ENCODE results near the gene MS4A12.

GRCh38 chr11:60528465-60528864 is 35.9 kb downstream of the MS4A12 start:
- TF ChIP-seq, protein P1, sequence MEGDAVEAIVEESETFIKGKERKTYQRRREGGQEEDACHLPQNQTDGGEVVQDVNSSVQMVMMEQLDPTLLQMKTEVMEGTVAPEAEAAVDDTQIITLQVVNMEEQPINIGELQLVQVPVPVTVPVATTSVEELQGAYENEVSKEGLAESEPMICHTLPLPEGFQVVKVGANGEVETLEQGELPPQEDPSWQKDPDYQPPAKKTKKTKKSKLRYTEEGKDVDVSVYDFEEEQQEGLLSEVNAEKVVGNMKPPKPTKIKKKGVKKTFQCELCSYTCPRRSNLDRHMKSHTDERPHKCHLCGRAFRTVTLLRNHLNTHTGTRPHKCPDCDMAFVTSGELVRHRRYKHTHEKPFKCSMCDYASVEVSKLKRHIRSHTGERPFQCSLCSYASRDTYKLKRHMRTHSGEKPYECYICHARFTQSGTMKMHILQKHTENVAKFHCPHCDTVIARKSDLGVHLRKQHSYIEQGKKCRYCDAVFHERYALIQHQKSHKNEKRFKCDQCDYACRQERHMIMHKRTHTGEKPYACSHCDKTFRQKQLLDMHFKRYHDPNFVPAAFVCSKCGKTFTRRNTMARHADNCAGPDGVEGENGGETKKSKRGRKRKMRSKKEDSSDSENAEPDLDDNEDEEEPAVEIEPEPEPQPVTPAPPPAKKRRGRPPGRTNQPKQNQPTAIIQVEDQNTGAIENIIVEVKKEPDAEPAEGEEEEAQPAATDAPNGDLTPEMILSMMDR (IDR thresholded peaks at IDR 0.05; ENCODE audit: insufficient read depth, low read depth, low read length): no peak
- TF ChIP-seq EZH2 (IDR thresholded peaks at IDR 0.05; ENCODE audit: insufficient read depth, low read length): no peak
